Transverse colon (tissue), 4 donors: ENCODE measurements around the gene LIG1.

Source experiments
- POLR2A ChIP-seq: fragments of 450-650 bp; IDR thresholded peaks from one replicate; pipeline ENCODE4 v1.6.1; 2016; ENCODE audit warnings: antibody characterized with exemption, mild to moderate bottlenecking, moderate library complexity
- POLR2AphosphoS5 ChIP-seq, 3 donors: sonication (generic); formaldehyde crosslinking; IDR thresholded peaks; one replicate each; pipeline ENCODE4 v1.6.1; 2016; ENCODE audit warnings: antibody characterized with exemption in 3 of 3
- TF ChIP-seq, protein P1 (sequence below), 5 experiments: fragments of 200-600 bp in 3 of 5; fragments of 450-650 bp in 2 of 5; sonication (generic) in 3 of 5; IDR thresholded peaks; 1 replicate in 2 of 5; 2 replicates in 3 of 5; pipeline ENCODE4 v1.5.1; 2016 to 2017; ENCODE audit warnings: antibody characterized with exemption in 5 of 5, inconsistent platforms in 3 of 5, mild to moderate bottlenecking in 2 of 5, moderate library complexity in 1 of 5

DNA sequence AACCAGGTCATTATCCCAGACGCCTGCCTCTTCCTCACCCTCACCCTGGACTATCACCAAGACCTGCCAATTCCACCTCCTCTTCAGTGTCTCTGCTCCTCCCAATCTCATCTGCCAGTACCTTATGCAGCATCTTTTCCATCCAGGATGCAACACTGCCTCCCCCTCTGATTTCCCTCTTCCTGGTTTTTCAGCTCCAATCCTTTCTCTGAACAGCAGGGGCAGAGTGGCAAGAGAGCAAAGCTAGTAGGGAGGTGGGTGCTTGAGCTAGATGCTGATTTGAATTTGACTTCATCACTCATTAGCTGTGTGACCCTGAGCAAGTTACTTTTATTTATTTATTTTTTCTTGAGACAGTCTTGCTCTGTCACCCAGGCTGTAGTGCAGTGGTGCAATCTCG, 100.7 kb downstream of the LIG1 start:
- TF ChIP-seq POLR2A = no peak
- TF ChIP-seq, protein P1, sequence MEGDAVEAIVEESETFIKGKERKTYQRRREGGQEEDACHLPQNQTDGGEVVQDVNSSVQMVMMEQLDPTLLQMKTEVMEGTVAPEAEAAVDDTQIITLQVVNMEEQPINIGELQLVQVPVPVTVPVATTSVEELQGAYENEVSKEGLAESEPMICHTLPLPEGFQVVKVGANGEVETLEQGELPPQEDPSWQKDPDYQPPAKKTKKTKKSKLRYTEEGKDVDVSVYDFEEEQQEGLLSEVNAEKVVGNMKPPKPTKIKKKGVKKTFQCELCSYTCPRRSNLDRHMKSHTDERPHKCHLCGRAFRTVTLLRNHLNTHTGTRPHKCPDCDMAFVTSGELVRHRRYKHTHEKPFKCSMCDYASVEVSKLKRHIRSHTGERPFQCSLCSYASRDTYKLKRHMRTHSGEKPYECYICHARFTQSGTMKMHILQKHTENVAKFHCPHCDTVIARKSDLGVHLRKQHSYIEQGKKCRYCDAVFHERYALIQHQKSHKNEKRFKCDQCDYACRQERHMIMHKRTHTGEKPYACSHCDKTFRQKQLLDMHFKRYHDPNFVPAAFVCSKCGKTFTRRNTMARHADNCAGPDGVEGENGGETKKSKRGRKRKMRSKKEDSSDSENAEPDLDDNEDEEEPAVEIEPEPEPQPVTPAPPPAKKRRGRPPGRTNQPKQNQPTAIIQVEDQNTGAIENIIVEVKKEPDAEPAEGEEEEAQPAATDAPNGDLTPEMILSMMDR (IDR thresholded peaks at IDR 0.05) = no peak
- no peak for TF ChIP-seq POLR2AphosphoS5 (IDR thresholded peaks at IDR 0.05)
